GM12874 (cell line): ENCODE measurements around the gene PAF1.

Experiments
- TF ChIP-seq, protein P1 (sequence below): IDR thresholded peaks from 2 replicates; pipeline ENCODE4 v1.5.1; 2011; ENCODE audit warnings: low read depth, mild to moderate bottlenecking, control low read depth, low read length, moderate library complexity; ENCODE audit not compliant: insufficient read depth

Gene PAF1

GRCh38 chr19:39407410-39407659 is 16.4 kb upstream of the PAF1 start:
- TF ChIP-seq, protein P1, sequence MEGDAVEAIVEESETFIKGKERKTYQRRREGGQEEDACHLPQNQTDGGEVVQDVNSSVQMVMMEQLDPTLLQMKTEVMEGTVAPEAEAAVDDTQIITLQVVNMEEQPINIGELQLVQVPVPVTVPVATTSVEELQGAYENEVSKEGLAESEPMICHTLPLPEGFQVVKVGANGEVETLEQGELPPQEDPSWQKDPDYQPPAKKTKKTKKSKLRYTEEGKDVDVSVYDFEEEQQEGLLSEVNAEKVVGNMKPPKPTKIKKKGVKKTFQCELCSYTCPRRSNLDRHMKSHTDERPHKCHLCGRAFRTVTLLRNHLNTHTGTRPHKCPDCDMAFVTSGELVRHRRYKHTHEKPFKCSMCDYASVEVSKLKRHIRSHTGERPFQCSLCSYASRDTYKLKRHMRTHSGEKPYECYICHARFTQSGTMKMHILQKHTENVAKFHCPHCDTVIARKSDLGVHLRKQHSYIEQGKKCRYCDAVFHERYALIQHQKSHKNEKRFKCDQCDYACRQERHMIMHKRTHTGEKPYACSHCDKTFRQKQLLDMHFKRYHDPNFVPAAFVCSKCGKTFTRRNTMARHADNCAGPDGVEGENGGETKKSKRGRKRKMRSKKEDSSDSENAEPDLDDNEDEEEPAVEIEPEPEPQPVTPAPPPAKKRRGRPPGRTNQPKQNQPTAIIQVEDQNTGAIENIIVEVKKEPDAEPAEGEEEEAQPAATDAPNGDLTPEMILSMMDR: no peak

GRCh38 chr19:39406656-39407409 is 15.9 kb upstream of the PAF1 start, which contains the start of gene ZFP36:
ZFP36 (plus strand) TSS chr19:39406847; CDS start chr19:39406905, 58 bp downstream.
- TF ChIP-seq, protein P1: no peak

- TF ChIP-seq, protein P1: no peak
Measured at GRCh38 chr19:39405958-39406655, 15.2 kb upstream of the PAF1 start.

GRCh38 chr19:39405261-39405957 is 14.5 kb upstream of the PAF1 start:
- TF ChIP-seq, protein P1: no peak

- TF ChIP-seq, protein P1: no peak
Measured at GRCh38 chr19:39403331-39404312, 12.7 kb upstream of the PAF1 start.

DNA sequence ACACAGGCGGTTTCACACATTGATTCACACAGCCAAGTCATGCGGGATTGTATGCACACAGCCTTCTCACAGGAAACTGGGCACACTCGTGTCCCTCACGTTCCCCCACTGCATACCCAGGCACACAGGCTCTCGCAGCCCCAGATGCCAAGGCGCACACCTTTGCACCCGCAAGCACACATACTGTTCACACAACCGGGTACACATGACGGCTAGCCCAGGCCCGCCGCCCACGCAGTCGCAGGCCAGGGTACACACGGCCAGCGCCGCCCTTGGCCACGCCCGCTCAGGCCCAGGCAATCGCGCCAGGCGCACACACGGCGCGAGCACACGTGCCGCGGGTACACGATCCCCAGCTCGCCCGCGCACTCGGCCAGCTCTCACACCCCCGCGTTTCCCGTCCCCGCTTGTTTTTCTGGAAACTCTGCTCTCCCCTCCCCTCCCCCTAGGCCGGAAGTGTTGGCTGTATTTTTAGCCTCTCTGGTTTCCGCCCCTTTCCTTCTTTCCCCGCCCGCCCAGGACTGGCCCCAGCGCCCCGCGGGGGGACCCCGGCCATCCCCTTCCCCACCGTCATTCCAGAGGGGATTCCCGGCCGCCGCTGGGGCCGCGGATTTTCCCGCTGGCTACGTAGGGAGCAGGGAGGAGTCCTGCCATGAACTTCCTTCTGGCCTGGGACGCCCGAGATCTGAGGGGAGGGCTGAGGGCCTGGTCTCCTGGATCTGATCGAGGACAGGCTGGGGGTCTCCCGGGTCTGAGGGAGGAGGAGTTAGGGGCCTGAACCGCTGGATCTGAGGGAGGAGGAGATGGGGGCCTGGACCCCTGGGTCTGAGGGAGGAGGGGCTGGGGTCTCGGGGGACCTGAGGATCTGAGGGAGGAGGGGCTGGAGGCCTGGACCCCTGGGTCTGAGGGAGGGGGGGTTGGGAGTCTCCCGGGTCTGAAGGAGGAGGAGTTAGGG is 11.7 kb upstream of the PAF1 start:
- TF ChIP-seq, protein P1: no peak
